ENCODE data around the gene F3. TPM values are rescaled to one million over a fixed set of nuclear protein-coding genes. Genes with fewer than 3 reads are reported as not detected.

The F3 gene
- total RNA-seq, 1 experiment from 2014 or later, result 63.4 TPM

GRCh38 chr1:94528826-94529225 lies 12.7 kb downstream of the F3 start:
- Histone ChIP-seq H3K27me3 (replicated peaks) (no peaks in the 10 kb centered on the region), H3K36me3 (peaks cover 49% of the 10 kb centered on the region), H3K27ac (no peak overlapping the region), H3K9me3 (replicated peaks) (no peaks in the 10 kb centered on the region), H3K4me3 (no peak overlapping the region), H3K4me1 (replicated peaks) (peaks cover 23% of the 10 kb centered on the region)
- no peak for DNase-seq (ENCODE audit: low read depth in 1 of 2, low spot score in 2 of 2)

GRCh38 chr1:94528299-94528698 lies 13.3 kb downstream of the F3 start:
- no peak overlapping the region for H3K4me3 ChIP-seq
- no peaks in the 10 kb centered on the region for H3K27me3 ChIP-seq (replicated peaks)
- H3K4me1 ChIP-seq (replicated peaks), result peaks cover 23% of the 10 kb centered on the region
- H3K36me3 ChIP-seq, result peaks cover 44% of the 10 kb centered on the region
- no peaks in the 10 kb centered on the region for H3K9me3 ChIP-seq (replicated peaks)
- H3K27ac ChIP-seq, result no peak overlapping the region
- DNase-seq (ENCODE audit: low read depth in 1 of 2, low spot score in 2 of 2), result no peak

GRCh38 chr1:94527447-94528031 lies 14.0 kb downstream of the F3 start:
- Histone ChIP-seq H3K36me3 (peaks cover 36% of the 10 kb centered on the region), H3K9me3 (replicated peaks) (no peaks in the 10 kb centered on the region), H3K4me1 (replicated peaks) (peaks cover 25% of the 10 kb centered on the region), H3K4me3 (no peak overlapping the region), H3K27me3 (replicated peaks) (no peaks in the 10 kb centered on the region), H3K27ac (no peak overlapping the region)
- no peak for DNase-seq (ENCODE audit: low read depth in 1 of 2, low spot score in 2 of 2)

GRCh38 chr1:94526152-94526980 lies 15.2 kb downstream of the F3 start:
- Histone ChIP-seq H3K4me3 (no peak overlapping the region), H3K27ac (no peak overlapping the region), H3K36me3 (peaks cover 24% of the 10 kb centered on the region), H3K27me3 (replicated peaks) (no peaks in the 10 kb centered on the region), H3K4me1 (replicated peaks) (peaks cover 30% of the 10 kb centered on the region), H3K9me3 (replicated peaks) (no peaks in the 10 kb centered on the region)
- no peak for DNase-seq (ENCODE audit: low read depth in 1 of 2, low spot score in 2 of 2)

- Histone ChIP-seq H3K27ac (no peak overlapping the region), H3K9me3 (replicated peaks) (no peaks in the 10 kb centered on the region), H3K27me3 (replicated peaks) (no peaks in the 10 kb centered on the region), H3K4me3 (no peak overlapping the region), H3K4me1 (replicated peaks) (peaks cover 30% of the 10 kb centered on the region), H3K36me3 (peaks cover 12% of the 10 kb centered on the region)
- no peak for DNase-seq (ENCODE audit: low read depth in 1 of 2, low spot score in 2 of 2)
Measured at GRCh38 chr1:94524531-94524930, 17.0 kb downstream of the F3 start.

- Histone ChIP-seq H3K4me3 (no peak overlapping the region), H3K9me3 (replicated peaks) (no peaks in the 10 kb centered on the region), H3K4me1 (replicated peaks) (peaks cover 21% of the 10 kb centered on the region), H3K36me3 (0 out of 2 replicates have a peak, but pooled peaks cover 3% of the 10 kb centered on the region), H3K27me3 (replicated peaks) (no peaks in the 10 kb centered on the region), H3K27ac (no peak overlapping the region)
- DNase-seq (ENCODE audit: low read depth in 1 of 2, low spot score in 2 of 2), result peak in 1 of 2 experiments; percentile 64
Measured at GRCh38 chr1:94522304-94522703, 19.3 kb downstream of the F3 start.

GRCh38 chr1:94519351-94519750 lies 22.2 kb downstream of the F3 start:
- Histone ChIP-seq H3K4me3 (no peak overlapping the region), H3K27ac (no peak overlapping the region), H3K36me3 (0 out of 2 replicates have a peak, but pooled peaks cover 3% of the 10 kb centered on the region), H3K4me1 (replicated peaks) (peaks cover 6% of the 10 kb centered on the region), H3K27me3 (replicated peaks) (no peaks in the 10 kb centered on the region), H3K9me3 (replicated peaks) (no peaks in the 10 kb centered on the region)
- DNase-seq (ENCODE audit: low read depth in 1 of 2, low spot score in 2 of 2), result no peak

- Histone ChIP-seq H3K27me3 (replicated peaks) (no peaks in the 10 kb centered on the region), H3K9me3 (replicated peaks) (no peaks in the 10 kb centered on the region), H3K4me3 (no peak overlapping the region), H3K27ac (no peak overlapping the region), H3K4me1 (replicated peaks) (no peaks in the 10 kb centered on the region), H3K36me3 (0 out of 2 replicates have a peak, but pooled peaks cover 3% of the 10 kb centered on the region)
- no peak for DNase-seq (ENCODE audit: low read depth in 1 of 2, low spot score in 2 of 2)
Measured at GRCh38 chr1:94515296-94515947, 26.1 kb downstream of the F3 start.

GRCh38 chr1:94514095-94514727 lies 27.3 kb downstream of the F3 start:
- Histone ChIP-seq H3K4me1 (replicated peaks) (no peaks in the 10 kb centered on the region), H3K4me3 (no peak overlapping the region), H3K9me3 (replicated peaks) (no peaks in the 10 kb centered on the region), H3K36me3 (no peaks in the 10 kb centered on the region), H3K27ac (no peak overlapping the region), H3K27me3 (replicated peaks) (no peaks in the 10 kb centered on the region)
- DNase-seq (ENCODE audit: low read depth in 1 of 2, low spot score in 2 of 2), result peak in 1 of 2 experiments; percentile 33

GRCh38 chr1:94512816-94513215 lies 28.7 kb downstream of the F3 start:
- H3K9me3 ChIP-seq (replicated peaks), result no peaks in the 10 kb centered on the region

GRCh38 chr1:94504601-94505000 lies 37.0 kb downstream of the F3 start:
- no peaks in the 10 kb centered on the region for H3K9me3 ChIP-seq (replicated peaks)
- H3K27me3 ChIP-seq (replicated peaks), result no peaks in the 10 kb centered on the region
- H3K27ac ChIP-seq, result no peak overlapping the region
- no peak overlapping the region for H3K4me3 ChIP-seq
- DNase-seq (ENCODE audit: low read depth in 1 of 2, low spot score in 2 of 2), result no peak
- H3K36me3 ChIP-seq, result peaks cover 24% of the 10 kb centered on the region
- no peaks in the 10 kb centered on the region for H3K4me1 ChIP-seq (replicated peaks)

More at GRCh38 chr1:94512816-94513215, 28.7 kb downstream of the F3 start:
- no peak for DNase-seq (ENCODE audit: low read depth in 1 of 2, low spot score in 2 of 2)
- H3K4me3 ChIP-seq, result no peak overlapping the region
- no peaks in the 10 kb centered on the region for H3K36me3 ChIP-seq
- H3K27me3 ChIP-seq (replicated peaks), result no peaks in the 10 kb centered on the region
- no peak overlapping the region for H3K27ac ChIP-seq
- no peaks in the 10 kb centered on the region for H3K4me1 ChIP-seq (replicated peaks)

- H3K4me1 ChIP-seq (replicated peaks), result no peaks in the 10 kb centered on the region
- no peak for DNase-seq (ENCODE audit: low read depth in 1 of 2, low spot score in 2 of 2)
- no peak overlapping the region for H3K27ac ChIP-seq
- peaks cover 37% of the 10 kb centered on the region for H3K36me3 ChIP-seq
- no peaks in the 10 kb centered on the region for H3K27me3 ChIP-seq (replicated peaks)
- H3K9me3 ChIP-seq (replicated peaks), result no peaks in the 10 kb centered on the region
- no peak overlapping the region for H3K4me3 ChIP-seq
Measured at GRCh38 chr1:94503153-94503552, 38.4 kb downstream of the F3 start.

GRCh38 chr1:94501935-94502334 lies 39.6 kb downstream of the F3 start:
- Histone ChIP-seq H3K36me3 (peaks cover 37% of the 10 kb centered on the region), H3K4me3 (no peak overlapping the region), H3K27me3 (replicated peaks) (no peaks in the 10 kb centered on the region), H3K9me3 (replicated peaks) (no peaks in the 10 kb centered on the region), H3K4me1 (replicated peaks) (no peaks in the 10 kb centered on the region), H3K27ac (no peak overlapping the region)
- DNase-seq (ENCODE audit: low read depth in 1 of 2, low spot score in 2 of 2), result no peak
